Upper lobe of right lung (tissue), 1 donor: ENCODE data around the gene PHYHIPL. TPM values are rescaled to one million over a fixed set of nuclear protein-coding genes. Genes with fewer than 3 reads are reported as not detected.

ENCODE experiments used
- ATAC-seq: fragments of 200-7000 bp; cut with Tn5 transposase; one replicate; pipeline ENCODE4 v1.9.1; 2020; ENCODE audit warnings: mild to moderate bottlenecking, moderate library complexity
- DNase-seq: peaks from one replicate; pipeline ENCODE4 v3.0.0-alpha.2; 2020
- H3K27ac ChIP-seq: fragments of 200-600 bp; one replicate; pipeline ENCODE4 v1.8.0; 2022
- H3K27me3 ChIP-seq: fragments of 200-600 bp; one replicate; pipeline ENCODE4 v1.8.0; 2022; ENCODE audit warnings: mild to moderate bottlenecking
- H3K36me3 ChIP-seq: fragments of 200-600 bp; one replicate; pipeline ENCODE4 v1.8.0; 2022
- H3K4me1 ChIP-seq: fragments of 200-600 bp; one replicate; pipeline ENCODE4 v1.8.0; 2022
- H3K4me3 ChIP-seq: fragments of 200-600 bp; one replicate; pipeline ENCODE4 v1.8.0; 2022; ENCODE audit warnings: mild to moderate bottlenecking
- H3K9me3 ChIP-seq: fragments of 200-600 bp; one replicate; pipeline ENCODE4 v1.8.0; 2022
- intact Hi-C: fragments of 100-400 bp; cut with DNase I; formaldehyde crosslinking; loops from one replicate; pipeline ENCODE4 v1.11.0; 2022
- long read RNA-seq: library from polyadenylated mRNA; unstranded; transcript quantifications from one replicate; pipeline ENCODE4 v2.0.0, GENCODE V29; 2021
- total RNA-seq: library from RNA; stranded (reverse); fragmentation: NEBNext Ultra II Directional; extraction: Animal tissue kit (Norgen Biotek cat#: 25700); gene quantifications from one replicate; pipeline ENCODE4 v1.2.1, GENCODE V29; 2021
- TF ChIP-seq, protein P1 (sequence below): fragments of 200-600 bp; IDR thresholded peaks from one replicate; pipeline ENCODE4 v1.8.0; 2022; ENCODE audit warnings: antibody characterized with exemption
- donor health status: DM: no; HTN: yes; CAD: no; lungs with severe emphysema.

PHYHIPL gene
- not detected for total RNA-seq
- long read RNA-seq, partial matches to known transcripts, result 0 of 1 reads
- long read RNA-seq, other reads (novel, unspliced or antisense), result 1 of 1 reads

DNA sequence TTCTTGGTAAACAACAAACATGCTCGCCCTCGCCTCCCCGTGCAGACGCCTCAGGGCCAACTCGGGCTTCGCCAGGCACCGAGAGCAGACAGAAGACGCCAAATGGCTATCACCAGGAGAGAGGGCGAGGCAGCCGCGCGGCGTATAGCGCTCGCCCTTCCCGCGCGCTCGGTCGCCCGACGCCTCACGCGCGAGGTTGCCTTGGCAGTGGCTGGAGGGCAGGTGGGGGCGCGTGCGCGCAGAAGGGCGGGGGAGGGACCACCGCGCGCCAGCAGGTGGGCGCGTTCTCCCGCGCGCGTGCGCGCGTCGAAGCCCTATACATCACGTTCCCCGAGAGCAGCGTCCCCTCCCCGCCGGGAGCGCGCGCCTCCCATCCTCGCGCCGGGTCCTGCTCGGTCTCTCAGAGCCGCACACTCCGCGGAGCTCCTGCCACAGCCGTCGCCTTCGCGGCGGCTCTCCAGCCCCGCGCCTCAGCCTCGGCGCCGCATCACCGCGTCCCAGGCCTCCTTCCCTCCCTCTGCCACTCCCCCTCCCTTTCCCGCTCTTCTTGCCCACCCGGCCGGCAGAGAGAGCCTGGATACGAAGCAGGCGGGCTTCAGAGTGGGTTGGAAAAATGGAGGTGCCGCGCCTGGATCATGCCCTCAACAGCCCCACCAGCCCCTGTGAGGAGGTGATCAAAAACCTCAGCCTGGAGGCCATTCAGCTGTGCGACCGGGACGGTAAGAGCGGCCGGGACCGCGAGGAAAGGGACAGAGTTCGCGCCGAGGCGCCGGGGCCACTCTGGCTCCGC, at the start of gene PHYHIPL:
Gene PHYHIPL (plus strand): TSS at position 403 of the 790 bp plus-strand sequence. CDS start 211 bp downstream, at position 614.
- Histone ChIP-seq H3K36me3 (no peaks in the 10 kb centered on the region), H3K4me1 (peaks cover 3% of the 10 kb centered on the region), H3K27me3 (peaks cover 39% of the 10 kb centered on the region), H3K4me3 (peak within 1 kb of the TSS; percentile 25), H3K27ac (no peak within 1 kb of the TSS), H3K9me3 (no peaks in the 10 kb centered on the region)
- peak; percentile 40 for DNase-seq
- intact Hi-C loops, result no loop called here
- TF ChIP-seq, protein P1, sequence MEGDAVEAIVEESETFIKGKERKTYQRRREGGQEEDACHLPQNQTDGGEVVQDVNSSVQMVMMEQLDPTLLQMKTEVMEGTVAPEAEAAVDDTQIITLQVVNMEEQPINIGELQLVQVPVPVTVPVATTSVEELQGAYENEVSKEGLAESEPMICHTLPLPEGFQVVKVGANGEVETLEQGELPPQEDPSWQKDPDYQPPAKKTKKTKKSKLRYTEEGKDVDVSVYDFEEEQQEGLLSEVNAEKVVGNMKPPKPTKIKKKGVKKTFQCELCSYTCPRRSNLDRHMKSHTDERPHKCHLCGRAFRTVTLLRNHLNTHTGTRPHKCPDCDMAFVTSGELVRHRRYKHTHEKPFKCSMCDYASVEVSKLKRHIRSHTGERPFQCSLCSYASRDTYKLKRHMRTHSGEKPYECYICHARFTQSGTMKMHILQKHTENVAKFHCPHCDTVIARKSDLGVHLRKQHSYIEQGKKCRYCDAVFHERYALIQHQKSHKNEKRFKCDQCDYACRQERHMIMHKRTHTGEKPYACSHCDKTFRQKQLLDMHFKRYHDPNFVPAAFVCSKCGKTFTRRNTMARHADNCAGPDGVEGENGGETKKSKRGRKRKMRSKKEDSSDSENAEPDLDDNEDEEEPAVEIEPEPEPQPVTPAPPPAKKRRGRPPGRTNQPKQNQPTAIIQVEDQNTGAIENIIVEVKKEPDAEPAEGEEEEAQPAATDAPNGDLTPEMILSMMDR, result no peak
- peak; percentile 52 for ATAC-seq

DNA sequence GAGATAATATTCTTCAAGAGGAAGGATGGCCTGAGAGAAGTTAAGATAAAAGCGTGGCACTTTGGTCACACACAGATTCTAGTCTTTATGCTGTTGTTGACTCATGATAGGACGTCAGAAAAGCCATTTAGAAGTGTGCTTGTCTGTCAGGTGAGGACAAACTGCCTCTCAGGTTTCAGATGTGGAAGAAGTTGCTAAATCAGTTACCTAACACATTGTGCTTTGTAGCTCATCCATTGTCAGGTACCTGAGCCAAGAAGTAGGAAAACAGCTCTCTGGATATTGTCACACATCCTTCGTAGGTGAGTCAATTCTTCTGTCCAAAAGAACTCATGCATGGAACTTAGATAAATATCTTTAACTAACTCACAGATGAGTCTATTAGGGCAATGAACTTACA, 49.5 kb upstream of the PHYHIPL start:
- intact Hi-C loops, result no loop called here
- H3K4me1 ChIP-seq, result no peaks in the 10 kb centered on the region
- H3K27ac ChIP-seq, result no peak overlapping the region
- TF ChIP-seq, protein P1, result no peak
- H3K4me3 ChIP-seq, result no peak overlapping the region
- ATAC-seq, result no peak
- H3K9me3 ChIP-seq, result no peaks in the 10 kb centered on the region
- no peak for DNase-seq
- no peaks in the 10 kb centered on the region for H3K36me3 ChIP-seq
- no peaks in the 10 kb centered on the region for H3K27me3 ChIP-seq

DNA sequence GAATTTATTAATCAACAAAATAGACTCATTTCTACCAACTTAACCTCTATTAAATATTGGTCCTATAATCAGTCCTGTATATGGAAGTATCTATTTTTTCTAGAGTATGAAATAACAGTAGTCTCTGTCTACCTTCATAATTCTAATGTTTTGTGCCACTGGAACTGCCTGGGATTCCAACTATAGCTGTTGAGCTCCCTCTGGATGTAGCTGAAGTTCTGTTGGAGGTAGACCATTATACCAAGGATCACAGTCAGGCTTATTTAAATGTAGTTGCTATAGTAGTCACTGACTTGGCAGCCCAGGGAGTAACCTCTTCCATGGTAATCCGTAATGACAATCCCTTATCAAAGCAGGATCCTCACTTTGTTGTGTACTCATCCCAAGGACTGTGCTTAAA, 48.5 kb upstream of the PHYHIPL start:
- Histone ChIP-seq H3K27ac (no peak overlapping the region), H3K36me3 (no peaks in the 10 kb centered on the region), H3K4me1 (no peaks in the 10 kb centered on the region), H3K9me3 (no peaks in the 10 kb centered on the region), H3K27me3 (no peaks in the 10 kb centered on the region), H3K4me3 (no peak overlapping the region)
- DNase-seq, result no peak
- no peak for ATAC-seq
- TF ChIP-seq, protein P1, result no peak
- intact Hi-C loops, result no loop called here

DNA sequence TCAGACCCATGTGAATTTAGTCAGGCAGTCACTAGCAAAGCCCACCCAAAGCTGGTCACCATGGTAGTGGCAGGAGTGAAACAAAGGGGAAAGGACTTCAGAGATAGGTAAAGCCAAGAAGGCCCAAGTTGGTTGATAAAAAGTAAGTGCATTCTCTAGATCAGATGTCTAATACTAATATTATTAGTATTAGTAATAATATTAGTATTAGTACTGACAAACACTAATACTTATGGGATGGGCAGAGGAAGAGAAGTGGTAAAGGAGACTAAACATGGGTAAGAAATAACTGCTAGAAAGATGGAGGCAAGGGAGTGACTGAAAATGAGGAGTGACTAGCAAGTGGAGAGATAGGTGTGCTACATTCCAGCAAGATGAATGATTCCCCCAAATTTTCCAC, 46.6 kb upstream of the PHYHIPL start:
- no peak for DNase-seq
- Histone ChIP-seq H3K4me1 (no peaks in the 10 kb centered on the region), H3K27me3 (no peaks in the 10 kb centered on the region), H3K9me3 (no peaks in the 10 kb centered on the region), H3K4me3 (no peak overlapping the region), H3K27ac (no peak overlapping the region), H3K36me3 (no peaks in the 10 kb centered on the region)
- TF ChIP-seq, protein P1, result no peak
- ATAC-seq, result no peak
- intact Hi-C loops, result no loop called here

DNA sequence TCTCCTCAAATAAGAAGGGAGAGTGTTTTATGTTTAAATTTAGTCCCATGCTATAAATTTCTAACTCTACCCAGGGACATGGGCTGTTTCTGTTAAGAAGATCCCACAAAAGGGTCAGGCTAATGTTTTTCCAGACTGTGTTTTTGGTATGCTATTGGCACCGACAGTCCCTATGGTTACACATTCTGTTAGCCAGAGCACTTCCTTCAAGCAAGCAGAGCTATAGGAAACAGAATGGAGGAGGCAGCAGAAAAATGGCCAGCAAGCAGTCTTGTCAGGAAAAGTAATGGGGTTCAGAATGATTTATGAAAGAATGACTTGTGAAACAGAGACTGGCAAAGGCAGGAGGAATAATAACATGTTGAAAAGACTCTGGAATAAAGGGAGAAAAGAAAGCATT, 44.8 kb upstream of the PHYHIPL start:
- ATAC-seq (no peak), DNase-seq (no peak)

More for the DNA sequence above, 44.8 kb upstream of the PHYHIPL start:
- Histone ChIP-seq H3K27me3 (no peaks in the 10 kb centered on the region), H3K27ac (no peak overlapping the region), H3K9me3 (no peaks in the 10 kb centered on the region), H3K4me1 (no peaks in the 10 kb centered on the region), H3K4me3 (no peak overlapping the region), H3K36me3 (no peaks in the 10 kb centered on the region)
- TF ChIP-seq, protein P1, result no peak
- intact Hi-C loops, result no loop called here
